ENCODE data around the gene SART1.

SART1 gene

DNA sequence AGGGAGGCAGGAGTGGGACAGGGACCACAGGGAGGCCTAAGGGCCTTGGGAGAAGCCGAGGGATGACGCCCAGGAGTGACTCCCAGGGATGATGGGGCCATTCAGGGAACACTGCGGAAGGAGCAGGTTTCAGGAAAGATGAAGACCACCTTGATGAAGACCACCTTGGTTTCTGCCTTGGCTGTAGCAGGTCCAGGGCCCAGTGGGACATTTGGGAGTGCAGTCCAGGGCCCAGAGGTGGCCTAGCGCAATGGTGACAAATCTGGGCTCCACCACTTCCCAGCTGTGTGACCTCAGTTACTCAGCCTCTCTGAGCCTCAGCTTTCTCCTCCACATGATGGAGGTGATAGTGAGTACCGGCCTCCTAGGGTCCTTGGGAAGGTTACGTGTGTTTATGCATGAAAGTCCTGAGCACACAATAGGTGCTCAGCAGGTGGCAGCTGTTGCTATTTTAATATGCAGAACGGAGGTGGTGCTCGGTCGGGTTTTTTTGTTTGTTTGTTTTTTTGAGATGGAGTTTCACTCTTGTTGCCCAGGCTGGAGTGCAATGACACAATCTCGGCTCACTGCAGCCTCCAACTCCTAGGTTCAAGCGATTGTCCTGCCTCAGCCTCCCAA is 15.5 kb upstream of the SART1 start:
- H3K27me3 ChIP-seq (ENCODE audit: control insufficient read depth in 1 of 2, insufficient read depth in 1 of 2, low read length in 2 of 2), result peaks cover 0 to 13% of the 10 kb centered on the region in 2 experiments
- DNase-seq, result no peak

GRCh38 chr11:65946655-65947054 is 14.9 kb upstream of the SART1 start:
- no peak overlapping the region for H2BK12ac ChIP-seq (ENCODE audit: low read length in 2 of 2)
- no peak overlapping the region for H2BK5ac ChIP-seq (ENCODE audit: low read depth, low read length, poor library complexity, severe bottlenecking)
- H3K36me3 ChIP-seq (ENCODE audit: control insufficient read depth in 1 of 2, insufficient read depth in 2 of 2, low read depth in 1 of 2, low read length in 2 of 2), result no peaks in the 10 kb centered on the region
- no peak overlapping the region for H2BK120ac ChIP-seq (ENCODE audit: low read depth, low read length)
- no peak overlapping the region for H3K18ac ChIP-seq (ENCODE audit: low read depth in 1 of 2, low read length in 2 of 2)
- no peak for DNase-seq
- no peak overlapping the region for H3K27ac ChIP-seq (ENCODE audit: low read length, poor library complexity, severe bottlenecking)
- H3K14ac ChIP-seq (ENCODE audit: low read length in 2 of 2), result no peak overlapping the region
- H3K23ac ChIP-seq (ENCODE audit: low read length in 2 of 2), result no peak overlapping the region
- H3K9ac ChIP-seq (ENCODE audit: low read length), result no peak overlapping the region
- H3K4me2 ChIP-seq (ENCODE audit: low read length, poor library complexity, severe bottlenecking), result no peak overlapping the region
- no peaks in the 10 kb centered on the region for H3K79me1 ChIP-seq (replicated peaks; ENCODE audit: low read length, poor library complexity, severe bottlenecking)
- H3K27me3 ChIP-seq (ENCODE audit: control insufficient read depth in 1 of 2, insufficient read depth in 1 of 2, low read length in 2 of 2), result peaks cover 0 to 13% of the 10 kb centered on the region in 2 experiments
- no peak overlapping the region for H2AK5ac ChIP-seq (ENCODE audit: low read length, severe bottlenecking)
- no peak overlapping the region for H3K4ac ChIP-seq (ENCODE audit: low read depth in 1 of 2, low read length in 2 of 2)
- H3K9me3 ChIP-seq (ENCODE audit: control insufficient read depth, low read length), result no peaks in the 10 kb centered on the region
- no peak overlapping the region for H4K91ac ChIP-seq (ENCODE audit: low read length)
- H3K4me1 ChIP-seq (ENCODE audit: control insufficient read depth, insufficient read depth, low read depth, low read length), result peaks cover 1% of the 10 kb centered on the region
- no peak overlapping the region for H3K4me3 ChIP-seq (ENCODE audit: insufficient read depth in 1 of 2, low read depth in 1 of 2, low read length in 2 of 2)
- WGBS, result 81% methylated on average over 3 of the region's 4 CpGs
- H2AFZ ChIP-seq (ENCODE audit: low read depth, low read length), result no peak overlapping the region
- H2BK15ac ChIP-seq (ENCODE audit: low read depth, poor library complexity, severe bottlenecking), result no peak overlapping the region
- no peak overlapping the region for H4K8ac ChIP-seq (ENCODE audit: low read length)

More for the DNA sequence above, 15.5 kb upstream of the SART1 start:
- Histone ChIP-seq H3K9me3 (ENCODE audit: control insufficient read depth, low read length) (no peaks in the 10 kb centered on the region), H3K79me1 (replicated peaks; ENCODE audit: low read length, poor library complexity, severe bottlenecking) (no peaks in the 10 kb centered on the region), H3K14ac (ENCODE audit: low read length in 2 of 2) (no peak overlapping the region), H3K18ac (ENCODE audit: low read depth in 1 of 2, low read length in 2 of 2) (no peak overlapping the region), H4K8ac (ENCODE audit: low read length) (no peak overlapping the region), H3K4me3 (ENCODE audit: insufficient read depth in 1 of 2, low read depth in 1 of 2, low read length in 2 of 2) (no peak overlapping the region), H2BK15ac (ENCODE audit: low read depth, poor library complexity, severe bottlenecking) (no peak overlapping the region), H2AK5ac (ENCODE audit: low read length, severe bottlenecking) (no peak overlapping the region), H2BK5ac (ENCODE audit: low read depth, low read length, poor library complexity, severe bottlenecking) (no peak overlapping the region), H3K36me3 (ENCODE audit: control insufficient read depth in 1 of 2, insufficient read depth in 2 of 2, low read depth in 1 of 2, low read length in 2 of 2) (no peaks in the 10 kb centered on the region), H3K27ac (ENCODE audit: low read length, poor library complexity, severe bottlenecking) (no peak overlapping the region), H3K4me2 (ENCODE audit: low read length, poor library complexity, severe bottlenecking) (no peak overlapping the region), H3K9ac (ENCODE audit: low read length) (no peak overlapping the region), H2BK120ac (ENCODE audit: low read depth, low read length) (no peak overlapping the region), H3K4ac (ENCODE audit: low read depth in 1 of 2, low read length in 2 of 2) (no peak overlapping the region), H4K91ac (ENCODE audit: low read length) (no peak overlapping the region), H2AFZ (ENCODE audit: low read depth, low read length) (no peak overlapping the region), H3K4me1 (ENCODE audit: control insufficient read depth, insufficient read depth, low read depth, low read length) (peaks cover 2% of the 10 kb centered on the region), H2BK12ac (ENCODE audit: low read length in 2 of 2) (no peak overlapping the region), H3K23ac (ENCODE audit: low read length in 2 of 2) (no peak overlapping the region)
- 82% methylated on average over 10 of the region's 11 CpGs for WGBS

DNA sequence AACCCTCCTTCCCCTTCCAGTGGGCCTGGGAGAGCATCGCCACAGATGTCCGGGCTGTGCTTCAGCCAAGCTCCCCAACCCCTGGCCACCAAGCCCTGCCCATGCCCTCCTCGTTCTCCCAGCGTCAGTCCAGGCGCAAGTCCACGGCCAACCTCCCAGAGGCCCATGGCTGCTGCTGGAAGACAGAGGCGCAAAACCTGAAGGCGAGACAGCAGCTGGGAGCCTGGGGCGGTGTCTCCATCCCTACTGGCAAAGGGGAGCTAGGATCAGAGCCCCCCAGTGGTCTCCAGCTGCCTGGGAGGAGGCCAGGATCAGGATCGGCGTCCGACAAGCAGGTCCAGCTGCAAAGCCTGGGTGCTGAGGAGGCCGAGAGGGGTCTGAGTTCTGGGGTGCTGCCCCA is 14.4 kb upstream of the SART1 start:
- Histone ChIP-seq H3K14ac (ENCODE audit: low read length in 2 of 2) (no peak overlapping the region), H3K23ac (ENCODE audit: low read length in 2 of 2) (no peak overlapping the region), H3K36me3 (ENCODE audit: control insufficient read depth in 1 of 2, insufficient read depth in 2 of 2, low read depth in 1 of 2, low read length in 2 of 2) (no peaks in the 10 kb centered on the region), H2BK15ac (ENCODE audit: low read depth, poor library complexity, severe bottlenecking) (no peak overlapping the region), H3K27me3 (ENCODE audit: control insufficient read depth in 1 of 2, insufficient read depth in 1 of 2, low read length in 2 of 2) (peaks cover 0 to 13% of the 10 kb centered on the region in 2 experiments), H3K9ac (ENCODE audit: low read length) (no peak overlapping the region), H3K9me3 (ENCODE audit: control insufficient read depth, low read length) (no peaks in the 10 kb centered on the region), H2AK5ac (ENCODE audit: low read length, severe bottlenecking) (no peak overlapping the region), H2AFZ (ENCODE audit: low read depth, low read length) (no peak overlapping the region), H3K4me1 (ENCODE audit: control insufficient read depth, insufficient read depth, low read depth, low read length) (no peaks in the 10 kb centered on the region), H4K8ac (ENCODE audit: low read length) (no peak overlapping the region), H2BK120ac (ENCODE audit: low read depth, low read length) (no peak overlapping the region), H4K91ac (ENCODE audit: low read length) (no peak overlapping the region), H3K4ac (ENCODE audit: low read depth in 1 of 2, low read length in 2 of 2) (no peak overlapping the region), H3K4me2 (ENCODE audit: low read length, poor library complexity, severe bottlenecking) (no peak overlapping the region), H2BK12ac (ENCODE audit: low read length in 2 of 2) (no peak overlapping the region), H3K18ac (ENCODE audit: low read depth in 1 of 2, low read length in 2 of 2) (no peak overlapping the region), H3K27ac (ENCODE audit: low read length, poor library complexity, severe bottlenecking) (no peak overlapping the region), H3K4me3 (ENCODE audit: insufficient read depth in 1 of 2, low read depth in 1 of 2, low read length in 2 of 2) (no peak overlapping the region), H2BK5ac (ENCODE audit: low read depth, low read length, poor library complexity, severe bottlenecking) (no peak overlapping the region), H3K79me1 (replicated peaks; ENCODE audit: low read length, poor library complexity, severe bottlenecking) (no peaks in the 10 kb centered on the region)
- no peak for DNase-seq
- WGBS, result 79% methylated on average over 13 of the region's 13 CpGs

- H3K4ac ChIP-seq (ENCODE audit: low read depth in 1 of 2, low read length in 2 of 2), result no peak overlapping the region
- no peak overlapping the region for H3K18ac ChIP-seq (ENCODE audit: low read depth in 1 of 2, low read length in 2 of 2)
- H3K4me2 ChIP-seq (ENCODE audit: low read length, poor library complexity, severe bottlenecking), result no peak overlapping the region
- no peak overlapping the region for H2AFZ ChIP-seq (ENCODE audit: low read depth, low read length)
- no peak overlapping the region for H4K91ac ChIP-seq (ENCODE audit: low read length)
- H2AK5ac ChIP-seq (ENCODE audit: low read length, severe bottlenecking), result no peak overlapping the region
- H3K27me3 ChIP-seq (ENCODE audit: control insufficient read depth in 1 of 2, insufficient read depth in 1 of 2, low read length in 2 of 2), result peaks cover 0 to 13% of the 10 kb centered on the region in 2 experiments
- WGBS, result 86% methylated on average over 11 of the region's 12 CpGs
- H3K9me3 ChIP-seq (ENCODE audit: control insufficient read depth, low read length), result no peaks in the 10 kb centered on the region
- no peaks in the 10 kb centered on the region for H3K36me3 ChIP-seq (ENCODE audit: control insufficient read depth in 1 of 2, insufficient read depth in 2 of 2, low read depth in 1 of 2, low read length in 2 of 2)
- H3K9ac ChIP-seq (ENCODE audit: low read length), result no peak overlapping the region
- H4K8ac ChIP-seq (ENCODE audit: low read length), result no peak overlapping the region
- H2BK12ac ChIP-seq (ENCODE audit: low read length in 2 of 2), result no peak overlapping the region
- H2BK120ac ChIP-seq (ENCODE audit: low read depth, low read length), result no peak overlapping the region
- DNase-seq, result no peak
- no peak overlapping the region for H3K27ac ChIP-seq (ENCODE audit: low read length, poor library complexity, severe bottlenecking)
- peak overlapping the region in 1 of 2 experiments; percentile 59 for H3K14ac ChIP-seq (ENCODE audit: low read length in 2 of 2)
- no peak overlapping the region for H2BK5ac ChIP-seq (ENCODE audit: low read depth, low read length, poor library complexity, severe bottlenecking)
- H3K4me1 ChIP-seq (ENCODE audit: control insufficient read depth, insufficient read depth, low read depth, low read length), result no peaks in the 10 kb centered on the region
- H3K23ac ChIP-seq (ENCODE audit: low read length in 2 of 2), result no peak overlapping the region
- H3K79me1 ChIP-seq (replicated peaks; ENCODE audit: low read length, poor library complexity, severe bottlenecking), result no peaks in the 10 kb centered on the region
- no peak overlapping the region for H2BK15ac ChIP-seq (ENCODE audit: low read depth, poor library complexity, severe bottlenecking)
- no peak overlapping the region for H3K4me3 ChIP-seq (ENCODE audit: insufficient read depth in 1 of 2, low read depth in 1 of 2, low read length in 2 of 2)
These were observed 13.9 kb upstream of the SART1 start for GRCh38 chr11:65947603-65948125.
